Vagina (tissue), 2 donors: ENCODE data around the gene SMC2. TPM values are rescaled to one million over a fixed set of nuclear protein-coding genes. Genes with fewer than 3 reads are reported as not detected.

Source experiments
- DNase-seq, 2 donors: peaks; one replicate each; pipeline ENCODE4 v3.0.0-alpha.2; 2017; ENCODE audit errors: extremely low spot score in 2 of 2
- H3K27ac ChIP-seq: fragments of 200-600 bp; sonication (generic); one replicate; pipeline ENCODE4 v1.5.1; 2019
- H3K27me3 ChIP-seq: fragments of 200-600 bp; sonication (generic); one replicate; pipeline ENCODE4 v1.5.1; 2019
- H3K36me3 ChIP-seq, 2 donors: fragments of 200-600 bp; sonication (generic); one replicate each; pipeline ENCODE4 v1.5.1; 2017 to 2019
- H3K4me1 ChIP-seq: fragments of 200-600 bp; sonication (generic); one replicate; pipeline ENCODE4 v1.5.1; 2019
- H3K4me3 ChIP-seq, 2 donors: fragments of 200-600 bp; sonication (generic); 1 replicate in 1 of 2; 2 replicates in 1 of 2; pipeline ENCODE4 v1.5.1; 2016 to 2019
- H3K9me3 ChIP-seq: fragments of 200-600 bp; sonication (generic); one replicate; pipeline ENCODE4 v1.5.1; 2019
- POLR2A ChIP-seq, 2 donors: fragments of 450-650 bp; IDR thresholded peaks; one replicate each; pipeline ENCODE4 v1.6.1; 2017; ENCODE audit warnings: antibody characterized with exemption in 2 of 2, mild to moderate bottlenecking in 2 of 2, moderate library complexity in 2 of 2
- POLR2AphosphoS5 ChIP-seq, 2 donors: sonication (generic); formaldehyde crosslinking; IDR thresholded peaks; one replicate each; pipeline ENCODE4 v1.9.0; 2017; ENCODE audit warnings: antibody characterized with exemption in 2 of 2, mild to moderate bottlenecking in 2 of 2, low read depth in 1 of 2; ENCODE audit not compliant: insufficient read depth in 1 of 2
- intact Hi-C: fragments of 100-400 bp; cut with DNase I; formaldehyde crosslinking; loops from one replicate; pipeline ENCODE4 v1.15.1; 2023
- total RNA-seq: library from RNA; depleted of rRNA; stranded (reverse); fragments of >200 nt; gene quantifications from one replicate; pipeline ENCODE4 v1.2.3, GENCODE V29; 2016
- TF ChIP-seq, protein P1 (sequence below), 3 experiments: fragments of 450-650 bp in 2 of 3; fragments of 200-600 bp in 1 of 3; sonication (generic) in 1 of 3; IDR thresholded peaks; one replicate each; pipeline ENCODE4 v1.5.1; 2017 to 2019; ENCODE audit warnings: antibody characterized with exemption in 3 of 3, mild to moderate bottlenecking in 2 of 3, moderate library complexity in 2 of 3

The SMC2 gene
- total RNA-seq, 1 donor from 2014 or later, result 5.2 TPM

DNA sequence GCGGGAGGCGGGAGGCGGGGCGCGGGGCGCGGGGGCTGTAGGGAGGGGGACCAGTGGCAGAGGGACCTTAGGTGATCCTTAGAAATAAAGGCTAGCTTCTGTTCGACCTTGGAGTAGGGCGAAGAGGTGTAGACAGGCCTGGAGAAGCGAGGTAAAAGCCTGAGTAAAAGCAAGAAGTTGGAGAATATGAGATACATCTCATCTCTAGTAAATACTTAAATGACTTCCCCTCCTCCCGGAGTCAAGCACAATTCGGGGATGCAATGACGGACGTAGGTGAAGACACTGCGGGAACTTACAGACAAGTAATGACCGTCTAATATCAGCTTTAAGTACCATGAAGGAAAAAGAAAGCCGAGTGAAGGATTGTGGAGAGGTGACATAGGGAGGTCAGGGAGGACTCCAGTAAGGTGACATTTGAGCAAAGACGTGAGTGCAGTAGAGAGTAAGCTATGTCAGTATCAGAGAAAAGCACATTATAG is 466 bp downstream of the SMC2 start:
- H3K4me1 ChIP-seq, result peaks cover 25% of the 10 kb centered on the region

DNA sequence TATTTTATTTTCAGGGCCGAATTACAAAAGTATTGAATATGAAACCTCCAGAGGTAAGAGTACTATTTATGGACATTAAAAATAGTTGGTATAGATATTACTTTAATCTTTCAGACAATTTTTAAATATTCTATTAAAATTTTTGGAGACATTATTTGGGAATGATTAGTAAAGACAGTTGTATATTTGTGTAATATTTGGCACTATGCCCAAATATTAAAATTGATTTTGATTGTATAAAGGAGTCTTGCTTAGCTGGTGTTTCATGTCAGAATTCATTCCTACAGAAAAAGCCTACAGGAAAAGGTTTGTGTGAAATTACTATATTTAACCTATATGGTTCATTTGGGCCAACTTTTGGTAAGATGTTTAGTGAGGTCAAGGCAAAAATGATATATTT is 5.5 kb downstream of the SMC2 start:
- intact Hi-C loops, result no loop called here
- Histone ChIP-seq H3K36me3 (peaks cover 0 to 7% of the 10 kb centered on the region in 2 donors), H3K4me3 (no peak overlapping the region), H3K9me3 (no peaks in the 10 kb centered on the region), H3K4me1 (peaks cover 16% of the 10 kb centered on the region), H3K27me3 (no peaks in the 10 kb centered on the region), H3K27ac (no peak overlapping the region)
- DNase-seq, result no peak
- TF ChIP-seq, protein P1, sequence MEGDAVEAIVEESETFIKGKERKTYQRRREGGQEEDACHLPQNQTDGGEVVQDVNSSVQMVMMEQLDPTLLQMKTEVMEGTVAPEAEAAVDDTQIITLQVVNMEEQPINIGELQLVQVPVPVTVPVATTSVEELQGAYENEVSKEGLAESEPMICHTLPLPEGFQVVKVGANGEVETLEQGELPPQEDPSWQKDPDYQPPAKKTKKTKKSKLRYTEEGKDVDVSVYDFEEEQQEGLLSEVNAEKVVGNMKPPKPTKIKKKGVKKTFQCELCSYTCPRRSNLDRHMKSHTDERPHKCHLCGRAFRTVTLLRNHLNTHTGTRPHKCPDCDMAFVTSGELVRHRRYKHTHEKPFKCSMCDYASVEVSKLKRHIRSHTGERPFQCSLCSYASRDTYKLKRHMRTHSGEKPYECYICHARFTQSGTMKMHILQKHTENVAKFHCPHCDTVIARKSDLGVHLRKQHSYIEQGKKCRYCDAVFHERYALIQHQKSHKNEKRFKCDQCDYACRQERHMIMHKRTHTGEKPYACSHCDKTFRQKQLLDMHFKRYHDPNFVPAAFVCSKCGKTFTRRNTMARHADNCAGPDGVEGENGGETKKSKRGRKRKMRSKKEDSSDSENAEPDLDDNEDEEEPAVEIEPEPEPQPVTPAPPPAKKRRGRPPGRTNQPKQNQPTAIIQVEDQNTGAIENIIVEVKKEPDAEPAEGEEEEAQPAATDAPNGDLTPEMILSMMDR (IDR thresholded peaks at IDR 0.05), result no peak
- no peak for TF ChIP-seq POLR2A (IDR thresholded peaks at IDR 0.05)
- no peak for TF ChIP-seq POLR2AphosphoS5 (IDR thresholded peaks at IDR 0.05; ENCODE audit: insufficient read depth in 1 of 2, low read depth in 1 of 2)

More for the DNA sequence above, 466 bp downstream of the SMC2 start:
- no peak for DNase-seq
- TF ChIP-seq POLR2AphosphoS5 (IDR thresholded peaks at IDR 0.05; ENCODE audit: insufficient read depth in 1 of 2, low read depth in 1 of 2) (no peak), POLR2A (IDR thresholded peaks at IDR 0.05) (no peak)
- TF ChIP-seq, protein P1 (IDR thresholded peaks at IDR 0.05), result no peak
- H3K4me3 ChIP-seq, result peak overlapping the region; percentile 45 to 53
- H3K36me3 ChIP-seq, result no peaks in the 10 kb centered on the region
- H3K27me3 ChIP-seq, result no peaks in the 10 kb centered on the region
- intact Hi-C loops, result no loop called here
- H3K9me3 ChIP-seq, result no peaks in the 10 kb centered on the region
- H3K27ac ChIP-seq, result peak overlapping the region; percentile 93

DNA sequence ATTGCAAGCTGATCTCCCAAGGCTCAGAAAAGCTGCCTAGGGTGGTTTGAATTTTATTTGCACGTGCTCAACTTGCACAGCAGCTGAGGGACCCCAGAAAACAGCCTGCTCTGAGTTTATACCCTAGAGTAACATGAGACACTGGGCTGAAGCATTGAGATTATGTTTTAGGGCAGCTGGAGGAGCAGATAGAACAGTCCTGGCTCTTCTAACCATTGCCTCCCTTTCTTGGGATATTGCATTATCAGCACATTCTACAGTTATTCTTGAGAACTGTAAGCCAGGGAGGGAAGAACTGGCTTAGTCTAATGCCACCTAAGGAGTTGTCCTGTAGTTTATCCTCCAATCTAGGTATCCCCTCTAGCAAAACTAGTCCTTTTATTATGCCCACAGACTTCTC is 10.3 kb downstream of the SMC2 start:
- no peak for DNase-seq
- H3K9me3 ChIP-seq, result no peaks in the 10 kb centered on the region
- intact Hi-C loops, result no loop called here
- no peaks in the 10 kb centered on the region for H3K4me1 ChIP-seq
- TF ChIP-seq, protein P1 (IDR thresholded peaks at IDR 0.05), result no peak
- TF ChIP-seq POLR2AphosphoS5 (IDR thresholded peaks at IDR 0.05; ENCODE audit: insufficient read depth in 1 of 2, low read depth in 1 of 2) (no peak), POLR2A (IDR thresholded peaks at IDR 0.05) (no peak)
- H3K36me3 ChIP-seq, result peaks cover 0 to 21% of the 10 kb centered on the region in 2 donors
- H3K4me3 ChIP-seq, result no peak overlapping the region
- H3K27ac ChIP-seq, result no peak overlapping the region
- no peaks in the 10 kb centered on the region for H3K27me3 ChIP-seq

DNA sequence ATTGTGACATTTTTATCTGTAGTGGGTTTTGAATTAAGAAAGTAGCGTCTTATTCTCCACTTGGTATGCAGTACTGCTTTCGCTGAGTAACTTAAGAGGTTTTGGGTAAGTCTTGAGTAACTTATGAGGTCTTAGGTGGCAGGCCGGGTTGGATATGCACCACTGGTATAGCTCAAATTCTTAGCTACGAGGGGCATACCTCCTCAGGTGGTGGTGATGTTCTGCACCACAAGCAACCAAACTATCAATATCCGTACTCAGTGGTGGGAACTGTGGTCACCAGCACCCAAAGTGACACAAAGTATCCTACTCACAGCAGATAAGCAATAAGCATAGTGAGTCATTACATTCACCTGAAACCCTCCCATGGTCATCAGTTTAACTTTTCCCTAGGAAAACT is 13.7 kb downstream of the SMC2 start:
- Histone ChIP-seq H3K27ac (no peak overlapping the region), H3K36me3 (peaks cover 0 to 14% of the 10 kb centered on the region in 2 donors), H3K27me3 (no peaks in the 10 kb centered on the region), H3K9me3 (no peaks in the 10 kb centered on the region), H3K4me1 (no peaks in the 10 kb centered on the region), H3K4me3 (no peak overlapping the region)
- DNase-seq, result no peak
- no peak for TF ChIP-seq POLR2A (IDR thresholded peaks at IDR 0.05)
- TF ChIP-seq, protein P1 (IDR thresholded peaks at IDR 0.05), result no peak
- TF ChIP-seq POLR2AphosphoS5 (IDR thresholded peaks at IDR 0.05; ENCODE audit: insufficient read depth in 1 of 2, low read depth in 1 of 2), result no peak
- intact Hi-C loops, result no loop called here

DNA sequence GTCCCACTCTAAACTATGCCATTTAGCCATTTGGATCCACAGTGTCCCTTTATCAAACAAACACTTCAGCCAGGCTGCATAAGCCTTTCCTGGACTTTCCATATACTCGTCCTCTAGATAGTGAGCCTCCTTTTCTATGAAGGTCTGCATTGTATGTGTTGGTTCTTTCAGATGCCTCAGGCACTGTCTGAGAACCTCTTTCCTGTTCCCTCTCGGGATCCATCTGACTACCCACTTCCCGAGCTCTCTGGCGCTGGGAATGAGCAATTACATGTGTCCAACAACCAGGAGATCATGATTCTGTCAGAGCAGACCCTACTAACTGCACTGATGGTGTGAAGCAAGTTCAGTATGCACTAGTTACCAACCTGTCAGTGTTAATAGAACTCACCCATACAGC is 14.2 kb downstream of the SMC2 start:
- Histone ChIP-seq H3K27me3 (no peaks in the 10 kb centered on the region), H3K4me3 (no peak overlapping the region), H3K36me3 (peaks cover 0 to 14% of the 10 kb centered on the region in 2 donors), H3K27ac (no peak overlapping the region), H3K4me1 (no peaks in the 10 kb centered on the region), H3K9me3 (no peaks in the 10 kb centered on the region)
- intact Hi-C loops, result no loop called here
- DNase-seq, result no peak
- TF ChIP-seq, protein P1 (IDR thresholded peaks at IDR 0.05), result no peak
- TF ChIP-seq POLR2A (IDR thresholded peaks at IDR 0.05) (no peak), POLR2AphosphoS5 (IDR thresholded peaks at IDR 0.05; ENCODE audit: insufficient read depth in 1 of 2, low read depth in 1 of 2) (no peak)
